RWPE1 (cell line): ENCODE data around the gene PTPN22.

Experiments
- CTCF ChIA-PET: fragments of 350-600 bp; sonication (Branson Sonifier 250); formaldehyde crosslinking; extraction: SDS; loops from one replicate; lab custom pipeline; 2021; lab: Yijun Ruan, JAX
- POLR2A ChIA-PET: fragments of 400-600 bp; formaldehyde crosslinking; extraction: SDS; loops from one replicate; lab custom pipeline; 2020; ENCODE audit warnings: antibody characterized with exemption; ENCODE audit not compliant: low non-redundant PET; lab: Yijun Ruan, JAX
- DNase-seq: peaks from one replicate; pipeline ENCODE4 v3.0.0; 2012; ENCODE audit warnings: low spot score
- H3K27ac ChIP-seq: fragments of 450-650 bp; 2 replicates; pipeline ENCODE4 v1.5.1; 2017
- CTCF ChIP-seq: fragments of 450-650 bp; conservative IDR thresholded peaks from 2 replicates; pipeline ENCODE4 v1.5.1; 2017; ENCODE audit warnings: low read depth, mild to moderate bottlenecking

The PTPN22 gene

GRCh38 chr1:113879739-113880038 is 8.2 kb upstream of the PTPN22 start:
- ChIA-PET CTCF (no interaction called here), POLR2A (no interaction called here)
- no peak for DNase-seq

GRCh38 chr1:113876176-113876575 is 4.7 kb upstream of the PTPN22 start:
- no peak overlapping the region for H3K27ac ChIP-seq
- ChIA-PET POLR2A (no interaction called here), CTCF (no interaction called here)
- no peak for TF ChIP-seq CTCF
- DNase-seq, result no peak

More at GRCh38 chr1:113879739-113880038, 8.2 kb upstream of the PTPN22 start:
- no peak overlapping the region for H3K27ac ChIP-seq
- TF ChIP-seq CTCF, result no peak

GRCh38 chr1:113875714-113876113 is 4.2 kb upstream of the PTPN22 start:
- POLR2A ChIA-PET, result no interaction called here
- TF ChIP-seq CTCF, result no peak
- DNase-seq, result no peak
- CTCF ChIA-PET, result no interaction called here
- no peak overlapping the region for H3K27ac ChIP-seq

GRCh38 chr1:113874012-113874879 is 2.7 kb upstream of the PTPN22 start:
- peak; percentile 8 for DNase-seq
- POLR2A ChIA-PET, result no interaction called here
- H3K27ac ChIP-seq, result no peak overlapping the region
- TF ChIP-seq CTCF, result no peak
- CTCF ChIA-PET, result interaction anchor here (0.5 to 1.2 kb wide), 3 partner anchors 20 to 55 kb away, joined by 3 to 4 read pairs (median 4); partner anchors contain the start of gene HIPK1

- CTCF ChIA-PET, result no interaction called here
- H3K27ac ChIP-seq, result no peak overlapping the region
- TF ChIP-seq CTCF, result no peak
- POLR2A ChIA-PET, result no interaction called here
- no peak for DNase-seq
Measured at GRCh38 chr1:113872219-113872935, 865 bp upstream of the PTPN22 start.

- no peak for TF ChIP-seq CTCF
- POLR2A ChIA-PET, result no interaction called here
- no peak for DNase-seq
- no peak overlapping the region for H3K27ac ChIP-seq
- CTCF ChIA-PET, result no interaction called here
Measured at GRCh38 chr1:113870778-113871177, 734 bp downstream of the PTPN22 start.
